ENCODE measurements around the gene PRRT4.

- TF ChIP-seq PATZ1 (CRISPR knock-in tag; IDR thresholded peaks at IDR 0.05; ENCODE audit: borderline replicate concordance) (no peak), ZNF70 (CRISPR knock-in tag; IDR thresholded peaks at IDR 0.05) (no peak), ZFP30 (CRISPR knock-in tag; IDR thresholded peaks at IDR 0.05) (no peak), PPARA (CRISPR knock-in tag; IDR thresholded peaks at IDR 0.05; ENCODE audit: borderline replicate concordance) (no peak), GLIS3 (CRISPR knock-in tag; IDR thresholded peaks at IDR 0.05) (no peak), ZFP3 (CRISPR knock-in tag; IDR thresholded peaks at IDR 0.05) (no peak), ZC3H10 (CRISPR knock-in tag; IDR thresholded peaks at IDR 0.05) (no peak), OSR1 (CRISPR knock-in tag; IDR thresholded peaks at IDR 0.05) (no peak), SNAI2 (CRISPR knock-in tag; IDR thresholded peaks at IDR 0.05) (no peak), RARB (CRISPR knock-in tag; IDR thresholded peaks at IDR 0.05) (no peak), BACH2 (CRISPR knock-in tag; IDR thresholded peaks at IDR 0.05; ENCODE audit: borderline replicate concordance) (no peak), CREB5 (CRISPR knock-in tag; IDR thresholded peaks at IDR 0.05; ENCODE audit: low read depth) (no peak)
Measured at GRCh38 chr7:128323040-128323439, 38.5 kb downstream of the PRRT4 start.

Measured in SK-N-SH treated with all-trans-retinoic acid at 6 μM for 48 hours (cell line).